HG03521 (cell line): ENCODE data around the gene SCYL1.
A peak's percentile ranks its signal among the peaks of the same experiment; 100 is the strongest.

Source experiments
- ATAC-seq: cut with Tn5 transposase; IDR thresholded peaks from one replicate; pipeline ENCODE4 v1.9.1; 2021; ENCODE audit warnings: mild to moderate bottlenecking, moderate library complexity; ENCODE audit not compliant: unreplicated experiment

Gene SCYL1

DNA sequence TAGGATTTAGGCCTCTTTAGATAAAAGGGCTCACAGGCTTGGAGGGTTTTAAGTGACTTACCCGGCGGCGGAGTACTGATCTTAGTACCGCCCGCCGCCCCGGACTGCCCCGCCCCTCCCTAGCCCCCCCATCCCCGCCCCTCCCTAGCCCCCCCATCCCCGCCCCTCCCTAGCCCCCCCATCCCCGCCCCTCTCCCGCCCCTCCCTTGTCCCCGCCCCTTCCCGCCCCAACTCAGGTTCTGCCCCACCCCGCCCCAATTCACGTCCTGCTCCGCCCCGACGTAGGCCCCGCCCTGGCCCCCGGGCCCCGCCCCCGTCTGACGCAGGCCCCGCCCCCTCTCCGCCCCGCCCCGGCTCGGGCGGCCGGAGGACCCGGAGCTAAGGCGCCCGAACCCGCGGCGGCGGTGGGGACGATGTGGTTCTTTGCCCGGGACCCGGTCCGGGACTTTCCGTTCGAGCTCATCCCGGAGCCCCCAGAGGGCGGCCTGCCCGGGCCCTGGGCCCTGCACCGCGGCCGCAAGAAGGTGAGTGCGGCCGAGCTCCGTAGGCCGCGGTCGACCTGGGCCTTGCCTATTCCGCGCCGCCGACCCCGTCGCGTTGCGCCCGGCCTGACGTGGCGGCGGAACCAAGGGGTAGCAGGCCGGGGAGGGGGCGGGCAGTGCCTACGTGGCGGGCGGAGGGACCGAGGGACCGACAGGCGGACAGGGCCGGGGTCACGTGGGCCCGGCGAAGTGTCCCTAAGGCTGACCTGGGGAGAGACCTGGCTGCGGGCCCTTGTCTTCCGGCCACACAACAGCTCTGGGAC lies at the start of gene SCYL1:
Gene SCYL1, plus strand, starts transcription at position 343 of the 805 bp plus-strand sequence. Its CDS starts 71 bp downstream, at position 414.
- ATAC-seq: peak; percentile 72

DNA sequence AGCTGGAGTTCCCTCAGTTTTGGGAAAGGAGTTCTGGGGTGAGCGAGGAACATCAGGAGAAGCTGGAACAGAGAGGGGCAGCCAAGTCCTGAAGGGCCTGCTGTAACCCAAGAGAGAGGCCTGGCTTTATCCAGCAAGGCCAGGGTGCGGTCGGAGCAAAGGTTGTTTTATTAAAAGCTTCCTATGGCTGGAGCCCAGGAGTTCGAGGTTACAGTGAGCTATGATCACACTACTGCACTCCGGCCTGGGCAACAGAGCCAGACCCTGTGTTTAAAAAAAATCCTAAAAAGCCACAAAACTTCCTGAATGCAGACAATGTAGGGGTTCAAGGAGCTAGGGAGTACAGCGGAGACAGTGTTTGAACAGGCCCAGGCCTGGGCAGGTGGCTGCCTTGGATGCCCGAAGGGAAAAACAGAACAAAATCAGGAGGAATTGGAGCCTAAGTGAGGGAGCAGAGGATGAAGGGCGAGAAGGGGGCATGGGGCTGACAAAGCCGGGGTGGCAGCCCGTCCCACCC lies 48.2 kb upstream of the SCYL1 start:
- ATAC-seq: no peak

DNA sequence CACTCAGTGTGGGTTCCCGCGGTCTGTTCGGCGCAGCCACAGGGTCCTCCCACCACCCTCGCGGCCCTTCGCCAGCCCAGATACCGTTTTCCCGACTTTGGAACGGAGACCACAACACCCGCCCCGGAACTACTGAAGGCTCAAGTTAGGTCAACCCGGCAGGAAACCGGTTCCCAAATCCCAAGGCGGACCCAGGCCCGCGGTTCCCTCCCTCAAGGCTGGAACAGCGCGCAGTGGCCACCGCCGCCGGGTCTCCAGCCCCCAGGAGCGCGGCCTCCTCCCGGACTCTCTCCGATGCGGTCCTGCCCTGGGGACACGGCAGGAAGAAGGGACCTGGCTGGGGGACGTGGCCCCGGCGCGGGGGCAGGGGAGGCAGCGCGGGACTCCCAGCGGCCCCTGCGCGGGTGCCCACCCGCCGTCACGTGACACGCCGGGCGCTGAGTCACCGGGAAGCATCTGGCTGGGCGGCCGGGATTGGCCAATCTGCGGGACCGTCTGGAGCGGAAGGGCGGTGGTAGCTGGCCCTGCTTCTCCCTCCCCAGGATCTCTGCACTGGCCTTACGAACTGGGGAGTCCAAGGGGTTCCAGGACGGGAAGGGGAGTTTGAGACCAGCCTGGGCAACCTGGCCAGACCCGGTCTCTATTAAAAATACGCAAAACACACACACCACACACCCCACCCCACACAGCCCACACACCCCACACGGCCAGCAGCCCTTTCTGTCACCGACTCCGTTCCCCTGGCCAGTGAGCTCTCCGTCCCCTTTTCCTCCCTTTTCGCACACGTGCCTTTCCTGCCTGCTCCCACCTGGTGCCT lies 47.5 kb upstream of the SCYL1 start:
- ATAC-seq: peak; percentile 84

DNA sequence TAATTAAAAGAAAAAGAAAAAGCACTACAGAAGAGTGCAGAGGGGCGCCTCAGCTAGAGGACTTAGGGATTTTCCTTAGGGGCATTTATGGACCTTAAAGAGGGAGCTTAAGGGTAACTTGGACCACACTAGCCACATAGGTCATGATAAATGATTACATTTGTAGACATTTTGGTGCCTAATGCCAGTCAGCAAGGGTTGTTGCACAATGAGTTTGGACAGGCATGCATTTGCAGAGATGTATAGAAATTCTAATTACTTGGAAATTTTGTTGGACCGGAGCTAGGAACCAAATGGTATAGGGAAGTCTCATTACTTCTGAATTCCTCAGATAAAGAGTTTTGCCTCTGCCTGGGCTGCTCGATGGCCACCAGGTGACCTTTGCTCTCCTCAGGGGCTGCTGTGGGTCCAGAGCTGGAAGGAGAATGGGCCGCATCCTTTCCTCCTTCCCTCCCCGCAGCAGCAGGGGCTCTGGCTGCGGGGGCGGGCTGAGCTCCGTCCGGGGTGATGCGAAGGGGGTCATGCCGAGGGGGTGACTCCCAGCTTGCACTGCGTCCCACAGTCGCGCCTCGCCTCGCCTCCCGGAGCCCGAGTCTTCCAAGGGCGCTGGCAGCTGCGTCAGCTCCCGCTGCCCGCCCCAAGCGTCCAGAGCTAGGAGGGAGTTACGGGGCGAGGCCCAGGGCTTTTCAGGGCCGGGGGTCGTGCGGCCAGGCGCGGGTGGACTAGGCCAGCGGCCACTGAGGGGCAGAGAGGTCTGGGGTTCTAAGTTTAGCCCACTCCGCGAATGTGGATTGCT lies 46.3 kb upstream of the SCYL1 start:
- ATAC-seq: no peak

DNA sequence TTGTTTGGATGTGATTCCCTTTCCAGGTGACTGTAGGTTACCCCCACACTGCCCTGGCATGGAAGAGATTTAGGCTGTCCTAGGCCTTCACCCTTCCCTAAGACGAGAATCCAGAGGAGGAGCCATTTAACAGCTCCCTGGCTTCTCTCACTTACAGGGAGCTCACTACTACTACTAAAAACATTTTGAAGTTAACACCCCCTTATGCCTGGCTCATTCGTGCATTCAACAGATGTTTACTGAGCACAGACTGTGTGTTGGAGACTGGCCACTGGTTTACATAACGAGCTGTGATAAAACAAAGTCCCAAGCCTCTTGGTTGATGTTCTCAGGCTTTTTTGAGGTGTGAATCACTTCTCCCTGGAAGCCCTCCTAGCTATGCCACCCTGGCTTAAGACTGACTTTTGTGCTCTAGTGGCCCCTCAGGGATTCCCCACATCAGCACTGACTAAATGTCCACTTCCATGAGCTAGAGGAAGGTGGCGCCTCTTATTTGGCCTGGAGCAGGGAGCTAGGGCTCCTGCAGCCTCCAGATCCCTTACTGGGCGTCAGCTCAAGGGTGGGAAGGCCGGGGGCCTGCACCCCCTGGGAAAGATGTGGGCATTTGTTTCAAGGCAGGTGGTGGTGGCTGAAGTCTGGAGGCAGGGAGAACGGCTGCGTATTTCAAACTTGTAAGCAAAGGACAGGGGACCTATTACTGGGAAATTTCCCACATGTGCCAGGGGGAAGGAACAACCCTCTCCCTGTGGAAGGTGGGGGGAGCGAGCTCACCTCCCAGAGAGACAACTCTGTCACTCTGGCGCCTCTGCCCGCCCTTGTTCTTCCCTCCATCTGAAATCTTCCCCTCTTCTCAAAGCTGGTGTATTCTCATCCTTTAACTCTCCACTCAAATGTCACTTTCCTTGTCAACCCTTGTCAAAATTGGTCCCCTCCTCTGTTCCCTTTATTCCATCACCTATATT lies 45.4 kb upstream of the SCYL1 start:
- no peak for ATAC-seq

DNA sequence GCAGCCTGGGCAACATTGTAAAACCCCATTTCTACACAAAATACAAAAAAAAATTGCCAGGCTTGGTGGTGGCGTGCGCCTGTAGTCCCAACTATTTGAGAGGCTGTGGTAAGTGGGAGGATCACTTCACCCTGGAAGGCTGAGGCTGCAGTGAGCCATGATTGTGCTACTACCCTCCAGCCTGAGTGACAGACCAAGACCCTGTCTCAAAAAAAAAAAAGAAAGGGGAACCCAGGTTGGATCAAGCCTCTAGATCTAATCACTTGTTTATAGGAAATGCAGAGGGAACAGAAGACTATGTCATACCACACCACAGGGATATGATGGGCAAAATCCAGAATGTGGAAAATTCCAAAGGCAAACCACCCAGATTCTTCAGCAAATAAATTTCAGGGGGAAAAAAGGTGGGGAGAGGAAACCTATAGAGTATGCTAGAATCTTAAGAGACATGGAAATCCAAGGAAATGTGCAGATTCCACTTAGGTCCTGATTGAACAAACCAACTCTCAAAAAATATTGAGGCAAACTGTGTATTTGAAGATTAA lies 42.5 kb upstream of the SCYL1 start:
- ATAC-seq: no peak

DNA sequence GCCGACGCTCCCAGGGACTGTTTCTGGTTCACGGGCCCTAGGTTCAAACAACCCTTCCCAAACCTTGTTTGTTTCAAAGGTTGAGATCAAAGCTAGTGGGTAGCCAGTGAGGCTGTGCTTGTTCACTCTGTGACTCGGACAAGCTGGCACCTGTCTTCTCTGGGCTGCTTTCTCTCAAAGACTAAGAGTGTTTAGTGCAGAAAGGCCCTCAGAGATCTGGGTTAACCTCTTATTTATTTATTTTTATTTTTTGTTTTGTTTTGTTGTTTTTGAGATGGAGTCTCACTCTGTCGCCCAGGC lies 39.0 kb upstream of the SCYL1 start:
- no peak for ATAC-seq

DNA sequence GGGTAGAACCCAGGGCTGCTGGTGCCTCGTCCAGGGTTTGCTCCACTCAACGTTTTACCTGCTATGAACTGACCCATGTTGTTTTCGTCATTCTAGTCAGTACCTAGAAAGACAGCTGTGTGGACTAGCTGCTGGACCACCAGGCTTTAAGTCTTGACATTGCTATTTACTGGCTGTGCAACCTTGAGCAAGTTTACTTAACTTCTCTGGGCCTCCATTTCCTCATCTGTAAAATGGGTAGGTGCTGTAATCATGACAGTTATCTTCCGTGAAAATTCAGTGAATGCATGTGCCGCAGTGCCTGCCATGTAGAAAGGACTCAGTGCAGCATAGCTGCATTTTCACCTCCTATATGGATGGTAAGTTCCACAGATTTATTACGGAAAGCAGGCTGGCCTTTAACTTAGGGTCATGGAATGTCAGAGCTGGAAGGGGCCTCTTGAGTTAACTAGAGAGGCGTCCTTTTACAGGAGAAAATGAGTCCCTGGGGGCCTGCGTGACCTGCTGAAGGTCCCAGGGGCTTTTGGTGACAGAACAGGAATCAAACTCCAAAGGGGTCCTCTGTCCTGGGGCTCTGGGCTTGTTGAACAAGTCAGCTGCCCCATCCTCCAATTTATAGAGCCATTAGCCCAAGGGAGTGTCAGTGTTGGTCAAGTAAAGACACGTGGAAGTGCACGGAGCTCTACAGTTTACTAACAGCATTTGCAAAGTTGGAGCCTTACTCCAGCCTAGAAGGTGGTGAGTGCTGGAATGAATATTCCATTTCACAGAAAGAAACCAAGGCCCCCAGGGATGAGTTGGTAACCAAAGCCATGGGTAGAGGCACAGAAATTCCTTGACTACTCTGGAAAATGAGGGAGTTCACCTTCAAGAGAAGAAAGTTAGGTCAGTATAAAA lies 38.1 kb upstream of the SCYL1 start:
- ATAC-seq: no peak

DNA sequence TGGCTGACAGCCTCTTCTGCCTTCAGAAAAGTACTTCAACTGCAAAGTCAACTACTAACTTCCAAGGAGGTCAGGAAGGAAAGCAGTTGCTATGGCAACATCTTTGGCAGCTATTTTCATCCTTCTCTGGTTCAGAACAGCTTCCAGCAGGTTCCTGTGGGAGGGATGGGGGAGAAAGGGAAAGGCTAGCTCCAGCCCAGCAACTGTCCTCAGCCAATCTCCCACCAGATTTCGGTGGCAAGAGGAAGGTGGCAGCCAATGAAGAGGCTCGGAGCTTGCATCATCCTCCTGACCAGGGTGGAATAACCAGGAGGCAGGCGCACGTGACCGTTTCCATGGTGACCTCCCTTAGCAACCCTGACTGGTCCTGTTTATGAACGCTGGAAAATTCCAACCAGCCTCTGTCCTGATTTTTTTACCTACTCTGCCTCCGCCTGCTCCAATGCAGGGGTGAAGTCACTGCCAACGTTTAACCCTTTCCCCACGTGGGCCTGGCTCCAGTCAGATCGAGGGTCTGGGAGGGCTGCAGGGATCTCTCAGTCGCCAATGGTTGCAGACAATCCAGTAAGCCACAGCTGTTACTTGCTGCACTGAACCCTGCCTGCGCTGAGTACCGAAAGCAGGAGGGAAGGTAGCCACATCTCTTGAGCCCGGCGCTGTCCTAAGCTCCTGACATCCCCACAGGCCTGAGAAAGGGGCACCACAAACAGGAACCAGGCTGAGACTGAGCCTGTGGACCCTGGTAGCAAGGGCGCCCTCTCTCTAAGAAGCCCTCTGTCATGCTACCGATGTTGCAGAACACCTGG lies 37.2 kb upstream of the SCYL1 start:
- no peak for ATAC-seq

DNA sequence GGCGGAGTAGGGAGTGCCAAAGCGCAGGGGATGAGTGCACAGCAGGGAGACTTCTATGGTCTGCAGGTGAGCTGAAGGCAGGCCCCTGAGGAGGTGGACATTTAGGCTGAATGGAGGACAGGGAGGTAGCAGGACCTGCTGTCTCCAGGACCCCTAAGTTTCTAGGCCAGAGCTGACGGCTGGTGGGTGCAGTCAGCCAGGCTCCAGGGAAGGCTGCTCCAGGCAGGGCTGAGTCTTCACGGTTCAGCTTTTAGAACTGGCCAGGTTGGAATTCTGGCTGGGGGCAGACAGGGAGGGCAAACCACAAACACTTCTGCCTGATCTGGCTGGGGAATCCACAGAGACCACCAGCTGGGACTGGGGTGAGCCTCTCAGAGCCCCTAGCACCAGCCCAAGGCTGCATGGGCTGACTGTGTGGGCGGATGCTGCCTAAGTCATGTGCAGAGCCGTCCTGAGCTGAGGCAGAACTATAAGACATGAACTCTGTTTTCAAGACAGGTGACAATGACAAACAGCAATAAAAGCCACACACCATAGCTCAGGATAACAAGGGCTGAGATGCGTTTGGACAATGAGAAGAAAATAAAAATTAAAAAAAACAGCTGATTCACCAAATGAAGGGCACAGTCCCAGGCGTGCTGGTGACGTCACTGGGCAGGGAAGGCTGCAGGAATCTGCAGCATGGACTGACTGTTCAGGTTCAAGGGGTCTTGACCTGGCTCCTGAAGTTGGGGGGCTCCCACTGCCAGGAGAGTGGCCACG lies 36.4 kb upstream of the SCYL1 start:
- ATAC-seq: no peak

DNA sequence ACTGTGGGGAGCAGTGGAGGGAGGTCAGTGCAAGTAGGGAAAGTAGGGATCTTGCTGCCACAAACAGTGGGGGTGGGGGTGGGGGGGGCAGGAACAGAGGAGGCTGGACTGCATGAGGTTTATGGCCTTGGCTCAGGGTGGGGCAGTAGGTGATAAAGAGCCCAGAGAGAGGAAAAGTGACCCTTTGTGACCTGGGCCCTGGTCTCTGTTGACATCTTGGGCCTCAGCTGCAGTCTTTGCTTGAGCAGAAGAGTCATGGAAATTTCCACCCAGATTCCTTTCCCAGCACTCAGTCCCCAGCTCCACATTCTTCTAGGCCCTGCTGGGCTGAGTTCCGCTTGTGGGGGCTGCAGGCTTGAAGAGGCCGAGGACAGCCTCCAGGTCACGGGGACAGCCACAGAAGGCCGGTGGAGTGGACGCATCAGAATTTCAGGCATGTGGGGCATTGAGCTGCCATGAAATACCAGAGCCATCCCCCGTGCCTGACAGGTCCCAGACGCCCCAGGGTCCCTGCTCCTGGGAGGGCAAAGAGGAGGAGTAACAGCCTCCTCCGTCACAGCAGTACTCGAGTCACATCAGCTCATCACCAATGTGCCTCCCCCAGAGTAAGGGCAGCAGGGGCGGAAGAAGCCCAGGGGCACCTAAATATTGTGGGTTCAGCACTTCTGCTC lies 35.7 kb upstream of the SCYL1 start:
- ATAC-seq: no peak

DNA sequence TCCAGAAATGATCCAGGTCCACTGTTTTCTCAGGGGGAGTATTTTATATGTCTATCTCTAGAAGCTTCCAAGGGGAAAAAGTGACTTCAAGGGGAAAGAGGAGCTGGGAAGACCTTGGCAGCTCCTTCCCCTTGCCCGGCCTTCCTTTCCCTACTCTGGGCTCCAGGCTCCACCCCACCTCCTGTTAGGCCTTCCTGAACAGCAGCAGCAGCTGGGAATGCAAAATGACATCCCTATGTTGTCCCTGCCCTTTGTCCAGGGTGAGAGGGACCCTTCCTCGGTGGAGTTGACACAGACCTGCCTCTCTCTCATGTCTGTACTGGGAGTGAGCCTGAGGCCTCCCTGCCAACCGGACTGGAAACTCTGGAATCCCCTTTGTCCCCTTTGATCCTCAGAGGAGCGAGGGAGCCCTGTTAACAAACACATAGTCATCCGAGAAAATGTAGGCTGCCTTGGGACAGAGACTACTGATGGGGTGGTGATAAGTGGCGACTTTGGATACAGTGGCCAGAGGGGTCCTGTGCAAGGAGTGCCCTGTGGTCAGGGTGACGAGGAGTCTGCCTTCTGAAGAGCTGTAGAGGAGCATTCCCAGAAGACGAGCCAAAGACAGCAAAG lies 35.1 kb upstream of the SCYL1 start:
- no peak for ATAC-seq

DNA sequence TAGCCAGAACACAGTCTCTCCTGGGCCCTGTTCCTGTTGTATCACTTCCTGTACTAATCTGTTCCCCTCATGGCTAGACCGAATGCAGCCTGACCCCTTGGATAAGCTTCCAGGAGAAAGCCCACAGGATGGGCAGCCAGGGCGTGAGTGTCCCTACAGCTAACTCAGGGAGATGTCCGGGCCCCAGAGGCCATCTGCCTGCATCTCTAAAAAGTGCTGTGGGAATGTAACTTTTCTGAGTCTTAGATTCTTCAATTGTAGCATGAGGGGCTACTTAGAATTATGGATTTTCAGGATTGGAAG lies 33.8 kb upstream of the SCYL1 start:
- no peak for ATAC-seq

DNA sequence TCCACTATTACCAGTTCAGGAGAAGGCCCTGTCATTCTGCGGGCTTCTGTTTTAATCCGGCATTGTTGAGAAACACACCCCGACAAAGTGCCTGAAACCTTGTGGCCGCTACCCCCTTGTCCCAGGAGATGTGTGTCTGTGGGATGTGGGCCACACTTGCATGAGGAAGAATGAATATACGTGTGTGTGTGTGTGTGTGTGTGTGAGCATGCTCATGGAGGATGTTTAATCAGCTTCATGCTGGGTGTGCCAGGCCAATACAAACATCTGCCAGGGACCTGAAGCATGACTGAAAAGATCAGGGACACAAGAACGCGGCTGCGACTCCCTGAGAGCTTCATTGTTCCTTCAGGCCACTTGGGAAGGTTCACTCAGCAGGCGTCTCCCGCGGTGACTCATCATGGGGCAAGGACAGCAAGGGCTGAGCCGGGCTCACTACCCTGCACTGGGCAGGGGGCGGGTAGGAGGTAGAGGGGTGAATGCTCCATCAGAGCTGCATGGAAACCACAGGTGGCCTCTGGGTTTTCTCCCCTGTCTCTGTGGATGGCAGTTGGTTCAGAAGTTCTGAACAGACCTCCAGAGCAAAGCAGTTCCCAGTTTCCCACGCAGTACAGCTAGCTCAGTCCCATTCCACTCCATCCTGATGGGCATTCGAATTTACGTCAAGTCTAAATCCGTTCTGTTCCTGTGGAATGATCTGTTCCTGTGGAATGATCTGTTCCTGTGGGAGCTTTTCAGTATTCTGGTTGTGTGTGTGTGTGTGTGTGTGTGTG lies 33.1 kb upstream of the SCYL1 start:
- ATAC-seq: no peak

DNA sequence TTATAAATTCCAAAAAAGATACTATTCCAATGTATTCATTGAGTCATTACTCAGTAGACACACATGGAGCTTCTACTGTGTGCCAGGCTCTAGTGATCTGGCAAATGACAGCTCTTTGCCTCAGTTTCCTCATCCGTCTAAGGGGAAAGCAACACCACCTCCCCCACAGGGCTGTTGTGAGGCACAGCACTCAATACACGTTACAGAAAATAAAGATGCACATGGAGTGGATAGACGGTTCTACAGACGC lies 32.6 kb upstream of the SCYL1 start:
- no peak for ATAC-seq
